Measurements from ENCODE around the gene GPR17. TPM values are rescaled to one million over a fixed set of nuclear protein-coding genes. Genes with fewer than 3 reads are reported as not detected.

Gene GPR17
- total and polyA plus RNA-seq, 2 donors (not counting 1 experiment from before 2014, with no cell fraction given): 0.06 TPM; not detected in 1

- CTCF ChIA-PET: interaction anchor here (1.1 to 1.5 kb wide), 3 partner anchors 18 to 33 kb away, joined by 3 to 7 read pairs (median 6); no protein-coding TSS in a partner anchor
- H3K4me1 ChIP-seq (ENCODE audit: control insufficient read depth in 2 of 2, insufficient read depth in 2 of 2, low read length in 2 of 2): peaks cover 28 to 84% of the 10 kb centered on the region in 2 donors
- no peaks in the 10 kb centered on the region for H3K79me2 ChIP-seq (ENCODE audit: control insufficient read depth, insufficient read depth, low read length)
- no peak overlapping the region for H3K9ac ChIP-seq (ENCODE audit: low read length)
- DNase-seq (no peak), ATAC-seq (ENCODE audit: low read depth) (no peak)
- no peaks in the 10 kb centered on the region for H4K20me1 ChIP-seq (ENCODE audit: control insufficient read depth, insufficient read depth, low read length, poor library complexity, severe bottlenecking)
- no peak overlapping the region for H3K4me3 Mint-ChIP-seq
- no peak overlapping the region for H2AFZ ChIP-seq (ENCODE audit: insufficient read depth, low read depth, low read length, poor library complexity, severe bottlenecking)
- intact Hi-C loops (cut with micrococcal nuclease): no loop called here
- peaks cover 81% of the 10 kb centered on the region for H3K4me1 Mint-ChIP-seq
- H3K4me2 ChIP-seq (replicated peaks; ENCODE audit: low read depth, low read length, poor library complexity, severe bottlenecking): no peak overlapping the region
- no peak for TF ChIP-seq CTCF (IDR thresholded peaks at IDR 0.05)
- H3K4me3 ChIP-seq (ENCODE audit: control extremely low read depth in 1 of 5, extremely low read depth in 1 of 5, insufficient read depth in 1 of 5, low read depth in 2 of 5, low read length in 4 of 5): no peak overlapping the region
- 100% methylated on average over 3 of the region's 5 CpGs for WGBS (ENCODE audit: insufficient coverage)
- no peaks in the 10 kb centered on the region for H3K36me3 ChIP-seq (replicated peaks in 1 of 2; ENCODE audit: control extremely low read depth in 1 of 2, control insufficient read depth in 1 of 2, extremely low read depth in 1 of 2, insufficient read depth in 2 of 2, low read length in 1 of 2)
- no peak overlapping the region for H3K27ac Mint-ChIP-seq
- H3K9me3 Mint-ChIP-seq (ENCODE audit: insufficient read depth): no peaks in the 10 kb centered on the region
- no peak overlapping the region for H3K27ac ChIP-seq (ENCODE audit: low read length in 2 of 2)
- H3K27me3 ChIP-seq (replicated peaks in 1 of 4; ENCODE audit: control extremely low read depth in 1 of 4, control insufficient read depth in 3 of 4, insufficient read depth in 4 of 4, low read length in 3 of 4): no peaks in the 10 kb centered on the region
- no peaks in the 10 kb centered on the region for H3K27me3 Mint-ChIP-seq
- H3K9me3 ChIP-seq (ENCODE audit: control extremely low read depth in 1 of 3, control insufficient read depth in 2 of 3, insufficient read depth in 1 of 3, low read length in 2 of 3): no peaks in the 10 kb centered on the region
- POLR2A ChIA-PET: no interaction called here
Measured at GRCh38 chr2:127624320-127624755, 21.6 kb upstream of the GPR17 start.

- H3K9ac ChIP-seq (ENCODE audit: low read length): no peak overlapping the region
- H3K27me3 ChIP-seq (replicated peaks in 1 of 4; ENCODE audit: control extremely low read depth in 1 of 4, control insufficient read depth in 3 of 4, insufficient read depth in 4 of 4, low read length in 3 of 4): no peaks in the 10 kb centered on the region
- H3K36me3 ChIP-seq (replicated peaks in 1 of 2; ENCODE audit: control extremely low read depth in 1 of 2, control insufficient read depth in 1 of 2, extremely low read depth in 1 of 2, insufficient read depth in 2 of 2, low read length in 1 of 2): no peaks in the 10 kb centered on the region
- H3K27me3 Mint-ChIP-seq: no peaks in the 10 kb centered on the region
- ATAC-seq (ENCODE audit: low read depth) (no peak), DNase-seq (no peak)
- H3K27ac ChIP-seq (ENCODE audit: low read length in 2 of 2): no peak overlapping the region
- H3K27ac Mint-ChIP-seq: no peak overlapping the region
- H3K79me2 ChIP-seq (ENCODE audit: control insufficient read depth, insufficient read depth, low read length): no peaks in the 10 kb centered on the region
- H3K4me2 ChIP-seq (replicated peaks; ENCODE audit: low read depth, low read length, poor library complexity, severe bottlenecking): no peak overlapping the region
- H3K9me3 ChIP-seq (ENCODE audit: control extremely low read depth in 1 of 3, control insufficient read depth in 2 of 3, insufficient read depth in 1 of 3, low read length in 2 of 3): no peaks in the 10 kb centered on the region
- TF ChIP-seq CTCF (IDR thresholded peaks at IDR 0.05): no peak
- TF ChIP-seq EZH2 (IDR thresholded peaks at IDR 0.05; ENCODE audit: borderline replicate concordance, insufficient read depth, low read depth, low read length, poor library complexity, severe bottlenecking): no peak
- H3K4me1 ChIP-seq (ENCODE audit: control insufficient read depth in 2 of 2, insufficient read depth in 2 of 2, low read length in 2 of 2): peaks cover 28 to 84% of the 10 kb centered on the region in 2 donors
- 83% methylated on average over 16 of the region's 23 CpGs for WGBS (ENCODE audit: insufficient coverage)
- peaks cover 81% of the 10 kb centered on the region for H3K4me1 Mint-ChIP-seq
- H3K9me3 Mint-ChIP-seq (ENCODE audit: insufficient read depth): no peaks in the 10 kb centered on the region
- no peak overlapping the region for H2AFZ ChIP-seq (ENCODE audit: insufficient read depth, low read depth, low read length, poor library complexity, severe bottlenecking)
- no peak overlapping the region for H3K4me3 ChIP-seq (ENCODE audit: control extremely low read depth in 1 of 5, extremely low read depth in 1 of 5, insufficient read depth in 1 of 5, low read depth in 2 of 5, low read length in 4 of 5)
- no peak overlapping the region for H3K4me3 Mint-ChIP-seq
- POLR2A ChIA-PET: interaction anchor here (1.4 kb wide), 1 partner anchor 15 kb away, joined by 4 read pairs; no protein-coding TSS in a partner anchor
- intact Hi-C loops (cut with micrococcal nuclease): no loop called here
- no peaks in the 10 kb centered on the region for H4K20me1 ChIP-seq (ENCODE audit: control insufficient read depth, insufficient read depth, low read length, poor library complexity, severe bottlenecking)
- CTCF ChIA-PET: interaction anchor here (1.0 to 1.5 kb wide), 4 partner anchors 17 to 34 kb away, joined by 3 to 7 read pairs (median 4); no protein-coding TSS in a partner anchor
Measured at GRCh38 chr2:127624756-127625571, 21.0 kb upstream of the GPR17 start.

Data from B cell (primary cell).